ENCODE data around the gene ASIC4. TPM values are rescaled to one million over a fixed set of nuclear protein-coding genes. Genes with fewer than 3 reads are reported as not detected.

Gene ASIC4
- total and polyA plus RNA-seq, 2 of the 4 experiments (the other 2 are of a cell fraction) = 0.10 TPM; not detected in 1

- no peak overlapping the region for H3K14ac ChIP-seq (replicated peaks; ENCODE audit: low read depth, low read length)
- no peak overlapping the region for H3K18ac ChIP-seq (ENCODE audit: low read depth, low read length)
- H2BK20ac ChIP-seq (ENCODE audit: low read depth, low read length) = no peak overlapping the region
- H3K36me3 ChIP-seq (ENCODE audit: control insufficient read depth, insufficient read depth, low read length) = peaks cover 17% of the 10 kb centered on the region; the same call in 1 of the 2 replicates
- no peak overlapping the region for H4K8ac ChIP-seq (ENCODE audit: low read depth in 2 of 2, low read length in 2 of 2)
- 50% methylated on average over 2 of the region's 10 CpGs; no CpG with 5 or more reads in 1 of the 2 experiments for WGBS, 2 experiments (ENCODE audit: extremely low coverage in 2 of 2, insufficient read length in 1 of 2)
- H2AK9ac ChIP-seq (replicated peaks; ENCODE audit: low read depth, low read length, poor library complexity) = no peak overlapping the region
- H2AFZ ChIP-seq (replicated peaks; ENCODE audit: low read length, poor library complexity) = peak overlapping the region; percentile 73
- in situ Hi-C loops (cut with MboI; ENCODE audit: low sequenced_read_pairs) (no loop called here), dilution Hi-C loops (cut with HindIII; ENCODE audit: low sequenced_read_pairs, unreplicated experiment) (no loop called here), intact Hi-C loops (cut with micrococcal nuclease) (loop anchor here (1.0 kb wide), 1 partner anchor 35 kb away; no protein-coding TSS in a partner anchor)
- peaks cover 10 to 13% of the 10 kb centered on the region in 2 experiments for H3K79me1 ChIP-seq (ENCODE audit: low read depth in 1 of 2, low read length in 2 of 2)
- no peak for DNase-seq
- H3K9ac ChIP-seq (ENCODE audit: low read depth, low read length) = no peak overlapping the region
- CTCF ChIA-PET = interaction anchor here (0.6 to 2.0 kb wide), 14 partner anchors 9 to 135 kb away, joined by 3 to 17 read pairs (median 4); no protein-coding TSS in a partner anchor
- no peaks in the 10 kb centered on the region for H3K9me3 ChIP-seq (ENCODE audit: control insufficient read depth, insufficient read depth, low read length)
- no peak overlapping the region for H2BK120ac ChIP-seq (ENCODE audit: low read depth, low read length)
- no peak overlapping the region for H3K4me2 ChIP-seq (ENCODE audit: low read depth, low read length)
- ATAC-seq (ENCODE audit: low read depth) = no peak
- H3K56ac ChIP-seq (ENCODE audit: extremely low read depth, insufficient read depth, low read length) = no peak overlapping the region
- POLR2A ChIA-PET (ENCODE audit: unreplicated experiment) = no interaction called here
- H2BK5ac ChIP-seq (ENCODE audit: low read depth, low read length, poor library complexity, severe bottlenecking) = no peak overlapping the region
- no peaks in the 10 kb centered on the region; the same call in 1 of the 2 replicates for H3K27me3 ChIP-seq (ENCODE audit: control insufficient read depth, insufficient read depth, low read length)
- TF ChIP-seq CEBPB (IDR thresholded peaks at IDR 0.05; ENCODE audit: low read depth, low read length) (no peak), SMC3 (IDR thresholded peaks at IDR 0.05; ENCODE audit: low read depth, low read length) (no peak), USF2 (IDR thresholded peaks at IDR 0.05; ENCODE audit: low read depth, low read length) (no peak), BHLHE40 (IDR thresholded peaks at IDR 0.05; ENCODE audit: low read depth, low read length) (no peak), ELK1 (IDR thresholded peaks at IDR 0.05; ENCODE audit: borderline replicate concordance, low read depth, low read length) (no peak), RFX5 (IDR thresholded peaks at IDR 0.05; ENCODE audit: low read depth, low read length) (no peak)
- no TSS peak for BruUV-seq (replicated peaks)
- H3K4ac ChIP-seq (ENCODE audit: low read depth, low read length) = no peak overlapping the region
- 0 out of 2 replicates have a peak overlapping the region, but pooled peaks have one; percentile 27 for H2AK5ac ChIP-seq (ENCODE audit: low read depth, low read length)
- H3K27ac ChIP-seq (ENCODE audit: insufficient read depth, low read length) = no peak overlapping the region
- no peak overlapping the region for H3K4me3 ChIP-seq (ENCODE audit: insufficient read depth, low read depth, low read length)
- peaks cover 7% of the 10 kb centered on the region; the same call in 1 of the 2 replicates for H3K9me1 ChIP-seq (ENCODE audit: insufficient read depth, low read length)
- H4K5ac ChIP-seq (ENCODE audit: low read depth, low read length) = no peak overlapping the region
- H2BK15ac ChIP-seq (ENCODE audit: low read depth, low read length) = no peak overlapping the region
- no peak overlapping the region for H4K91ac ChIP-seq (ENCODE audit: insufficient read depth, low read depth, low read length)
- H3K23ac ChIP-seq (ENCODE audit: low read depth, low read length) = no peak overlapping the region
- peaks cover 14% of the 10 kb centered on the region for H3K4me1 ChIP-seq (ENCODE audit: control insufficient read depth, insufficient read depth, low read length)
- H4K20me1 ChIP-seq (ENCODE audit: insufficient read depth, low read length) = no peaks in the 10 kb centered on the region
Measured at GRCh38 chr2:219494952-219495530, 19.2 kb upstream of the ASIC4 start.
